NCI-H82 (cell line): ENCODE measurements around the gene LPO.

Experiments
- DNase-seq: peaks from one replicate; lab custom pipeline; 2025; lab: John Stamatoyannopoulos, UW

The LPO gene

DNA sequence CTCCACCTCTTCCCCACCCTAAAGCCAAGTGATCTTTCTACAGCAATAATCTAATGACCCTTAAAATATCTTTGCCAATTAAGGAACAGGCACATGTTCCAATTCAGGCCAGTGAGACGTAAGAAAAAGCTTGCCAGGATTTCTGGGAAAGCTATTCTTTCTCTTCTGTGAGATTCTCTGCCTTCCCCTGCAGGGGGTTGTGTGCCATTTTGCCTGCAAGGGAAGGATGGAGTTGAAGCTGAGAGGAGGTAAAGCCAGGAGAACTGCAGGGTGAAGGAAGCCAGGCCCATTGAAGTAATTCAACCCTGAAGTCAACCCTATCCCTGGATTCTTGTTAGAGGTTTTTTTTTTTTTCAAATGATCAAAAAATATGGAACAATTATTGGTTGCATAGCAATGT, 9.0 kb upstream of the LPO start:
- peak; percentile 19 for DNase-seq

DNA sequence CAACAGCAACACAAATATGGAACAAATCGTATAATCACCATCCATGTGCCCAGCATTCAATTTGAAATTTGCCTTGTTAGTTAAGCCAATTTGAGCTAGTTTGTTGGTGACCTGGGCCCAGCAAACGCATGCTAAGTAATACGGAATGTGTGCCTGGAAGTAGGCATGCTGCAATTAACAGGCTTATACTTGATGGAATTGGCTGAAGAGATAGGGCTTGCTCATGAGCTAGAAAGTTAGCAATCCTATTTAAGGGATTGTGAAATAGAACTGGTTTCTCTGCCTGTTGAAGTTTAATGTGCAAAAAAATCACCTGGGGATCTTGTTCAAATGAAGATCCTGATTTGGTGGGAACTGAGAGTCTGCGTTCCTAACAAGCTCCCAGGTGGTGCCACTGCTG, 8.5 kb upstream of the LPO start:
- DNase-seq = peak; percentile 89

GRCh38 chr17:58231641-58232040, 6.7 kb upstream of the LPO start:
- no peak for DNase-seq

DNA sequence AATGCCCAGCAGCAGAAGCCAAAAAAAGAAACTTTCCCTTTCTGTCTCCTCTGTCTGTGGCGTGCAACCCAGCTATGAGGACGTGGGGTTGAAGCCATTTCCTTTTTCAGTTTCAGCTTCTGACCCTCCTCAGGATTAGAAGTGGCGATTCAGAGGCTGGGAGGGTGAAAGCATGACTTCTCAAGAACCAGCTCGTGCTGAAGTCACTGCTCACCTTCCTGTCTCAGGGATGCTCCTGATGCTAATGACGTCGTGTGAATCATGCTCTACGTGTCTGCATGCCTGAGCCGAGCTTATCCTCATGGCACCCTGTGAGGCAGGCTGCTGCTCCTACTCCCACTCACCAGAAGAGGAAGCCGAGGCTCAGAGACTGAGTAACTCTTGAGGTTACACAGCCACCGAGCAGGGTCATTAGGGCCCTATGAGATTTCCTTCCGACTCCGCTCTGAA, 5.7 kb upstream of the LPO start:
- peak; percentile 20 for DNase-seq

DNA sequence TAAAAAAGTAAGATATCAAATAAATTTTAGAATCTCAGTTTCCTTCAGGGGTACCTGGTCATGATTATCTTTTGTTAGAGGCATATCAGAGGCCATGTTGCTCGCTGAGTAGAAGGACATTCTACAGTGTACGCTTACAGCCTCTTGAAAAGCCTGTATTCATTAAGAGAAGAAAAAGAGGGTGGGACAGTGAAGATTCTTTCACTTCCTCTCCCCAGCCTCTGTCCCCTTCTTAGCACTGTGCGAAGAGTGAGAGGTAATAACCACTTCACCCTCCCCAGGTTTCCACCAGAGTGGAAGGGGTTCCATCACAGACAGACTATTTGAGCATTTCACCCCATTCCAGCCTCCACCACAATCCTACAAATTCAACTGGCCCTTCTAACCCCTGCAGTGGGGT, 4.8 kb upstream of the LPO start:
- no peak for DNase-seq

DNA sequence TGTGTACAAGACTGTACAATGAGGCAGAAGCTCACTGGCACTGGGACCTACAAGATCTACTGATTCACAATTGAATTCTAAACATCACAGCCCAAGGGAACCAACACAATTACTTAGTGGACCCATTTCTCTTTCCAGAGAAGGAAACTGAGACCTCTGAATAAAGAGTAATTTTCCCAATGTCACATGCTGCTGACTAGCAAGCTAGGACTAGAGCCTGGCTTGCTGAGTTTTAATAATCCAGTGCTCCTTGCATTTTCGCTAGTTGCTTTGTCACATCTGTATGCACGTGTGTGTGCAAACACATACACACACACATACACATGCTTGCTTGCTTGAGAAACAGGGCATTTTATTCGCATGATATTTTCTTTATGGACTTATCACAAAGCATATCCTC, 3.9 kb upstream of the LPO start:
- no peak for DNase-seq

- no peak for DNase-seq
These were observed 2.6 kb upstream of the LPO start for GRCh38 chr17:58235821-58236220.

DNA sequence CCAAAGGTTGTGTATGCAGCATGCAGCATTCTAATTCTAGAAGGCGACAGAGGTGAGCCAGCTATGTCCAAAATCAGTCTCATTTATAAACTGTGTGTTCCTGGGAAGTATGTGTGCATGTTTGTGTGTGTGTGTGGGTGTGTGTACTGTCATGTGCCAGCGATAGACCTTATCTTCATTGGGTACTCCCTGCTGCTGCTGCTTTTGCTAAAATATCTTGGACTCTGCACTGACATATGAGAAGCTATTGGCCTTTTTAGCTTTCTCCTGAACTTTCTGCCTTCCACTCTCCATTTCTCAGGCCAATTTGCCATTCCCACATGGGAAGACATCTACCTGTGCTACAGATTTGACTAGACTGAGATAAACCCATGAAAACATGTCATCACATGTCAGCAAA, 2.0 kb upstream of the LPO start:
- DNase-seq = no peak

DNA sequence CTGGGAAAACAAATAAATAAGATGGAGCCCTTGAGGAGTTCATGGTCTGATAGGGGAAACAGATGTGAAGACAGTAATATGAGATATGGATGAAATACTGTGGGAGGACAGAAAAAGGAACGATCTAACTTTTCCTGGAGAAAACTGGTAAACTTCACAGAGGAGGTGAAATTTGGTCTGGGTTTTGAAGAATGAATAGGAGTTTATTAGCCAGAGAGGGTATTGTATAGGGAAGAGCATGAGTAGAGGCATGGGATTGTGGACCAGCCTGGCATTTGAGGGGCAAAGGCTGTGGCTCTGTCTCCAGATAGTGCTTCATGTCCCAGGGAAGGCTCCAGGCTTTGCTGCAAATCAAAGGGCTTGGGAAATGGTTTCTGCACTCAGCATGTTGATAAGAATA, 1.6 kb downstream of the LPO start:
- DNase-seq = no peak

DNA sequence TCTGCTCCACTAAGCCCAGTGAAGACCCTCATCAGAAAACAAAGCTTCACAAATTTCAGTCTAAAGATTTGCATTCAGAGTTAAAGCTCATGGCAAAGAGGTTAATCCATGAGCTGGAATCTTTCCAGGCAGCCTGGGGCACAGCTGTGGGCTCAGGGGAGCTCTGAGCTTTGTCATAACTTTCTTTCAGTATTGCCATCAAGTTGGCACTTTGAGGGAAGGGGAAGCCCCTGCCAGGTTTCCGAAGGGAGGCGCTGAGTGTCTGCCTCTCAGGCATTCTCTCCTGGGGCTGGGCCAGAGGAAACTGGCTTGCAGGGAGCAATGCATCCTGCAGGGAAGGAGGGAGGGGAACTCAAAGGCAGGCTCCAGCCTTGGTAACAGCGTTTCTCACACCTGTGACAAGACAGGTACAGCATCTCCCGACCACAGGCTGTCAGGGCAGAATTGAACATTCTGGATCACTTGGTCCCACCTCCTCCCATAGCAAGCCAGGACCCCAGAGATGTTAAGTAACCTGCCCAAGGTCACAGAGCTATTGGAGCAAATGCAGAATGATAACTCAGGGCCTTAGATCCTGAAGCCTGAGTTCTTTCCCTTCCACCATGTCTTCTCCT, 3.9 kb downstream of the LPO start:
- peak; percentile 62 for DNase-seq

DNA sequence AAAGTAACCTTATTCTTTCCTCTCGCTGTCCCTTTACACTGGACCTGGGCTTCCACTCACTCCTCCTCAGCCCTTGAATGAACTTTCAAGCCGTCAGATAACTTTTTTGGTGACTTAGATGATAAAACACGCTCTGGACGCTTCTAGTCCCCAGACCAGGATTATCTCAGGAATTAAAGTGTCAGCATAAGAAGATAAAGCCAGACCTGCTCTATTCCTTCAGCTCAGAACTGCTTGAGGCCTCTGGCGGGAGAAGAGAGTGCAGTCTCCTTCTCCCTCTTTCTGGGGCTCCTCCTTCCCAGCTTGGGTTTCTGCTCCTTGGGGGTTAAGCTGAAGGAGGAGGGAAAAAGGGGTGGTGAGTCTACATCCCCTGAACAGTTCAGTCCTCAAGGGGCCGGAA, 6.6 kb downstream of the LPO start:
- DNase-seq = peak; percentile 60

DNA sequence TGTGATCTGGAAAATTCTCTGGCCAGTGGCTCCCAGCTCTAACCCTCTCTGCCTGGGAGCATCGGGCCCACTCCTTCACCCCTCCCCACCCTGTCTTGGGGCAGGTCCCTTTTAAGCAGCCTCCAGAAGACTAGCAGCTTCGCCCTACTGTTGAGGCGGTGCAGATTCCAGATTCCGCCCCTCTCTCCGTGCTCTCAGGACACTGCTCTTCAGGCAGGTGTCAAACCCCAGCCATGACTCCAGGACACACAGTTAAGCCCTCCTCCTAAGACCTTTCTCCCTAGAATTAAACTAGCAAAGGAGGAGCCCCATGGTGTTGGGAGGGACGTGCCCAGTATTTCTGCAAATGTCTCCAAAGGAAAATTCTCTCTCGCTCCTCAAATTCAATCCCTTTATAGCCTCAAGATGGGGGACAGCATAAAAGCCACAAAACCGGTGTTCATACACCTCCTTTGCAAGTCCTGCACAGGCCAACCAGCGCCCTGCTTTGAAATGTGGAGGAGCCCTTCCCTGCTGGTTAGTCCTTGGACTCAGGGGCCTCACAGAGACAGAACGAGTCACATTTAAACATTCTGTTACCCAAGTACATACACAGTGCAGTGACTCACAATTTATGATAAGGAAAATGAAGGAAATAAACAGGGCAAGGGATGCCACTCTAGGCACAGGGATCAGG, 7.2 kb downstream of the LPO start:
- DNase-seq = peak; percentile 13

DNA sequence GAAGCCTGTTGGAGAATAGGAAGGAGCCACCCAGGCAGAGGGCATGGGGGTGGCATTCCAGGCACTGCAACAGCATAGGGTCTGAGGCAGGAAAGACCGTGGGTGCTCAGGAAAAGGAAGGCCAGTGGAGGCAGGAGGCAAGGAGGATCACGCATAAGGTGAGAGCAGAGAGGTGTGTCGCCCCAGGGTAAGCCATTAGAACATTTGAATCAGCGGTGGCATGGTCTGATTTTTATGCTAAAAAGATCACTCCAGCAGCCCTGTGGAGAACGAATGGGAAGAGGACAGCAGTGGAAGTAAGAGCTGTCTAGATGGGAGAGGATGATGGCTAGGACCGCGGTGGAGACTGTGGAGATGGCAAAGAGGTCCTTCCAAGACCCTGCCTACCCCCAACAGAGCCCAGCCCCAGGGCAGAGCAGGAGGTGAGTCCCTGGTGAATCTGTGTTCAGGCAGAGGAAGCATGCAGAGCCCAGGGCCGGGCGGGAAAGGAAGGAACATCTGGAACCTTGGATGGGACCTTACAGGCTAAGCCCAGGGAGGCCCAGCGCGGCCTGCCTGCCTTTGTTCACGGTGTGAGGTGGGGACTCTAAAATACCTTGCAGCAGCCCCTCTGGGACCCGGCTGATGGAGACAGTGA, 7.8 kb downstream of the LPO start:
- no peak for DNase-seq

- DNase-seq = no peak
These were observed 8.4 kb downstream of the LPO start for GRCh38 chr17:58246781-58247180.

GRCh38 chr17:58247511-58248363, 9.4 kb downstream of the LPO start:
- peak; percentile 34 for DNase-seq

DNA sequence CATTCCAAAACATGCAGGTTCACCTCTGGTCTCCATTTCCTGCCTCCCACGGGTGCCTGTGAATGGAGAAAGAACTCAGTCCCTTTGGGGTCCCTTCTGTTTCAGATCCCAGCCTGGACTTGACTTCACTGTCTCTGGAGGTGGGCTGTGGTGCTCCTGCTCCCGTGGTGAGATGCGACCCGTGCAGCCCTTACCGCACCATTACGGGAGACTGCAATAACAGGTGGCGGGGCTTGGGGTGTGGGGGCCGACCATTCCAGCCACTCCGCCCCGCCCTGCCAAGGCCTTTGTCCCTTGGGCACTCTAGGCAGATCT, 10.5 kb downstream of the LPO start:
- no peak for DNase-seq

- peak; percentile 78 for DNase-seq
These were observed 11.1 kb downstream of the LPO start for GRCh38 chr17:58249270-58250133.

DNA sequence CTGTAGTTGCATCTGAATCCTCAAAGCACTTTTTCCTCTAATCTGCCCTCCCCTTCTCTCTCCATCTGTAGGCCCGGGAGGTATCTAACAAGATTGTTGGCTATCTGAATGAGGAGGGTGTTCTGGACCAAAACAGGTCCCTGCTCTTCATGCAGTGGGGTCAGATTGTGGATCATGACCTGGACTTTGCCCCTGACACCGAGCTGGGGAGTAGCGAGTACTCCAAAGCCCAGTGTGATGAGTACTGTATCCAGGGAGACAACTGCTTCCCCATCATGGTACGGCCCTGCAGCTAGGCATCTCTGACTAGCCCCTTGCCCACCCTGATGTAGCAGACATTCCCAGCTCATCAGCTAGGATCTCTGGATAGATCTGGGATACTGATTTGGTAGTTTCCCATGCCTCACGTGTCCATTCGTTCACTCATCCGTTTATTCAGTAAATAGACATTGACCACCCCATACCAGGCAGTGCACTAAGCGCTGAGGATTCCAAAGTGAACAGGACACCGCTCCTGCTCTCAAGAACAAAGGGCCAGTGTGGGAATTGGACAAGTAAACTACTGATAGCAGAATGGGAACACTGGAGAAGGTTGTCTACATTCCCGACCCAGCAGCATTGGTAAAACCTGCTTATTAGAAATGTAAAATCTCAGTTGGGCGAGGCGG, 12.1 kb downstream of the LPO start:
- peak; percentile 63 for DNase-seq

GRCh38 chr17:58252141-58252540, 13.8 kb downstream of the LPO start:
- no peak for DNase-seq

GRCh38 chr17:58253082-58253481, 14.7 kb downstream of the LPO start:
- no peak for DNase-seq

- no peak for DNase-seq
These were observed 16.4 kb downstream of the LPO start for GRCh38 chr17:58254803-58255202.
